ENCODE measurements around the gene MMP24.
A peak's percentile ranks its signal among the peaks of the same experiment; 100 is the strongest.

Gene MMP24

GRCh38 chr20:35281506-35282101 lies 55.1 kb downstream of the MMP24 start:
- DNase-seq = no peak

GRCh38 chr20:35283441-35284266 lies 57.2 kb downstream of the MMP24 start:
- peak; percentile 27 for DNase-seq

GRCh38 chr20:35284267-35284991 lies 57.9 kb downstream of the MMP24 start, which contains the start of gene EIF6:
Gene EIF6 (minus strand): TSS chr20:35284772. CDS start chr20:35284487, 285 bp downstream.
- peak; percentile 60 for DNase-seq

- no peak for DNase-seq
Observed at GRCh38 chr20:35284992-35285805, 58.7 kb downstream of the MMP24 start.

GRCh38 chr20:35285806-35286076 lies 59.3 kb downstream of the MMP24 start:
- DNase-seq = no peak

- DNase-seq = no peak
Observed at GRCh38 chr20:35286077-35286898, 59.8 kb downstream of the MMP24 start.

GRCh38 chr20:35286899-35287508 lies 60.5 kb downstream of the MMP24 start:
- no peak for DNase-seq

GRCh38 chr20:35287509-35288324 lies 61.2 kb downstream of the MMP24 start:
- DNase-seq = no peak

- DNase-seq = no peak
Observed at GRCh38 chr20:35288325-35289060, 62.0 kb downstream of the MMP24 start.

- no peak for DNase-seq
Observed at GRCh38 chr20:35290186-35290886, 63.8 kb downstream of the MMP24 start.

GRCh38 chr20:35290887-35291417 lies 64.5 kb downstream of the MMP24 start:
- DNase-seq = no peak

GRCh38 chr20:35291654-35292503 lies 65.4 kb downstream of the MMP24 start, which contains the start of gene FAM83C:
Gene FAM83C (minus strand): TSS chr20:35292425. CDS start chr20:35292304, 121 bp downstream.
- DNase-seq = no peak

- no peak for DNase-seq
Observed at GRCh38 chr20:35292504-35293285, 66.2 kb downstream of the MMP24 start.

GRCh38 chr20:35293303-35294292 lies 67.1 kb downstream of the MMP24 start:
- no peak for DNase-seq

- DNase-seq = no peak
Observed at GRCh38 chr20:35294293-35294685, 67.8 kb downstream of the MMP24 start.

GRCh38 chr20:35295058-35295457 lies 68.6 kb downstream of the MMP24 start:
- DNase-seq = no peak

All from activated T-cell treated with anti-CD3 and anti-CD28 coated beads for 4 hours (primary cell).